ENCODE measurements around the gene TLE7. TPM values are rescaled to one million over a fixed set of nuclear protein-coding genes. Genes with fewer than 3 reads are reported as not detected.

TLE7 gene
- total RNA-seq, 1 experiment from 2014 or later, result not detected

DNA sequence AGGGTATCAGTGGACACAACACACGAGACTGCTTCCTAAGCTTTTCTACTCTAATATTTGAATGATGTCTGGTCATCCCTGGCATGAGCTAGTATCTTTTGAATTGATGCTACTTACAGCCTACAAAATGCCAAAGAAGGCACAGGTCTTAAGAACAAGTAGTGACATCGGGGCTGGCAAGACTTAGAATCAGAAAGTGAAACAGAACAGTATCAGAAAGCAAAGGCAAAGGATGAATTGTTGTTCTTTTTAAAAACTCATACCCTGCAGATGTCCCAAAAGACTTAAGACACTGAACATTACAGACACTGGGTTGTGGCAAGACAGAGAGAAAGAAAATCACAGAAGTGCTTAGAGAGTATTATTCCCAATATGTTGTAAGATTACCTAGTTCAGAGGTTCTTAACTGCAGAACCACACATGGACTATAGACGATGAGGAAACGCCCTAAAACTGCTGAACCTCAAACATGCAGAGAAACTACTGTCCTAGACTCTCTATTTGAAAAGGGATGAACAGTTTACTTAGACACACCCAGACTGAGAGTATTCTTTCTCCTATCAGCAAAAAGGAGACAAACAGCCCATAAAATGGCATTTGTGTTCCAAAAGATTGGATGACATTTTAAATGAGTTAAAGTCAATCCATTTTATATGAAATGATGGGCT, 34.7 kb upstream of the TLE7 start:
- Mint-ChIP-seq H3K4me3 (ENCODE audit: low read depth, unreplicated experiment) (no peak overlapping the region), H3K27ac (ENCODE audit: unreplicated experiment) (no peak overlapping the region), H3K36me3 (ENCODE audit: insufficient read depth, unreplicated experiment) (peaks cover 14% of the 10 kb centered on the region), H3K4me1 (ENCODE audit: low read depth, unreplicated experiment) (no peaks in the 10 kb centered on the region), H3K27me3 (ENCODE audit: unreplicated experiment) (no peaks in the 10 kb centered on the region), H3K9me3 (ENCODE audit: low read depth, unreplicated experiment) (peaks cover 3% of the 10 kb centered on the region)
- CTCF ChIA-PET, result no interaction called here
- BruUV-seq (replicated peaks), result no TSS peak
- TF ChIP-seq, protein P1, sequence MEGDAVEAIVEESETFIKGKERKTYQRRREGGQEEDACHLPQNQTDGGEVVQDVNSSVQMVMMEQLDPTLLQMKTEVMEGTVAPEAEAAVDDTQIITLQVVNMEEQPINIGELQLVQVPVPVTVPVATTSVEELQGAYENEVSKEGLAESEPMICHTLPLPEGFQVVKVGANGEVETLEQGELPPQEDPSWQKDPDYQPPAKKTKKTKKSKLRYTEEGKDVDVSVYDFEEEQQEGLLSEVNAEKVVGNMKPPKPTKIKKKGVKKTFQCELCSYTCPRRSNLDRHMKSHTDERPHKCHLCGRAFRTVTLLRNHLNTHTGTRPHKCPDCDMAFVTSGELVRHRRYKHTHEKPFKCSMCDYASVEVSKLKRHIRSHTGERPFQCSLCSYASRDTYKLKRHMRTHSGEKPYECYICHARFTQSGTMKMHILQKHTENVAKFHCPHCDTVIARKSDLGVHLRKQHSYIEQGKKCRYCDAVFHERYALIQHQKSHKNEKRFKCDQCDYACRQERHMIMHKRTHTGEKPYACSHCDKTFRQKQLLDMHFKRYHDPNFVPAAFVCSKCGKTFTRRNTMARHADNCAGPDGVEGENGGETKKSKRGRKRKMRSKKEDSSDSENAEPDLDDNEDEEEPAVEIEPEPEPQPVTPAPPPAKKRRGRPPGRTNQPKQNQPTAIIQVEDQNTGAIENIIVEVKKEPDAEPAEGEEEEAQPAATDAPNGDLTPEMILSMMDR (IDR thresholded peaks at IDR 0.05; ENCODE audit: unreplicated experiment), result no peak
- intact Hi-C loops (cut with micrococcal nuclease; ENCODE audit: unreplicated experiment), result no loop called here
- DNase-seq, result no peak

DNA sequence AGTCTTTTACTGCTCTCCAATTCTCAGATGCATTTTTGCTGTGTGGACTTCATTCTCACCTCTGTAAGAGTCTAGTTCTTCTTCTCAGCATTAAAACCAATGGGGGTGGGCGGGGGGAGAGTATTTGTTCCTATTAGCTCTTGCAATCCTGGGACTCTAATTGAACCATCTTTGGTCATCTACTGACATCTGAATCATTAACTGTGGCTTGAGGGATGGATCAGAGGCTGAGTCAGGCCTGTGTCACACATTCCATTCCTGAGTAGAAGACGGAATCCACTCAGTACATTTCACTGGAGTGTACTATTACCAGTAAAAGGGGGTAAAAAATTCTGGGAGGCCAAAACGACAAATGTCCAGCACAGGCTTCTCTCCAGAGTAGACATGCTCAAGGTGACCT, 33.0 kb upstream of the TLE7 start:
- H3K4me3 Mint-ChIP-seq (ENCODE audit: low read depth, unreplicated experiment), result no peak overlapping the region
- CTCF ChIA-PET, result no interaction called here
- no peaks in the 10 kb centered on the region for H3K4me1 Mint-ChIP-seq (ENCODE audit: low read depth, unreplicated experiment)
- no peak for DNase-seq
- no TSS peak for BruUV-seq (replicated peaks)
- TF ChIP-seq, protein P1 (IDR thresholded peaks at IDR 0.05; ENCODE audit: unreplicated experiment), result no peak
- H3K9me3 Mint-ChIP-seq (ENCODE audit: low read depth, unreplicated experiment), result peaks cover 3% of the 10 kb centered on the region
- no peaks in the 10 kb centered on the region for H3K27me3 Mint-ChIP-seq (ENCODE audit: unreplicated experiment)
- intact Hi-C loops (cut with micrococcal nuclease; ENCODE audit: unreplicated experiment), result no loop called here
- no peak overlapping the region for H3K27ac Mint-ChIP-seq (ENCODE audit: unreplicated experiment)
- H3K36me3 Mint-ChIP-seq (ENCODE audit: insufficient read depth, unreplicated experiment), result peaks cover 14% of the 10 kb centered on the region

DNA sequence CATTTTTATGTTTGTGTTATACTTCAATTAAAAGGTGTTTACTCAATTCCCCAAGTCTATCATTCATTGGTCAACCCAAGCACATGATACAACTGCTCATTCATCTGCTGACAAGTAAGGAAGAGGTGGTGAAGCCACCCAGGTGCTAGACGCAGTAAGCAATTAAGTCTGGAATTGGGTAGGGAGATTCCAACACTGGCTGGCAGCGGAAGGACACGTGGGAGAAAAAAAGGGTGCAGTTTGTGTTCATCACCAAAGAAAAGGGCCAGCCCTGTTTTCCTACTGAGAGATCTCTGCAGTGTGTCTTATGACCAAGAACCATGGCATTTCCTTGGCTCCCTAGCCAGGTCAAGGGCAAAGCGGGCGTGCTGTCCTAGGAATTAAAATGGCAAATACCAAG, 32.0 kb upstream of the TLE7 start:
- no peak for DNase-seq
- CTCF ChIA-PET, result no interaction called here
- Mint-ChIP-seq H3K4me3 (ENCODE audit: low read depth, unreplicated experiment) (no peak overlapping the region), H3K36me3 (ENCODE audit: insufficient read depth, unreplicated experiment) (peaks cover 14% of the 10 kb centered on the region), H3K4me1 (ENCODE audit: low read depth, unreplicated experiment) (no peaks in the 10 kb centered on the region), H3K9me3 (ENCODE audit: low read depth, unreplicated experiment) (peaks cover 3% of the 10 kb centered on the region), H3K27me3 (ENCODE audit: unreplicated experiment) (no peaks in the 10 kb centered on the region), H3K27ac (ENCODE audit: unreplicated experiment) (no peak overlapping the region)
- intact Hi-C loops (cut with micrococcal nuclease; ENCODE audit: unreplicated experiment), result no loop called here
- BruUV-seq (replicated peaks), result no TSS peak
- TF ChIP-seq, protein P1 (IDR thresholded peaks at IDR 0.05; ENCODE audit: unreplicated experiment), result no peak

DNA sequence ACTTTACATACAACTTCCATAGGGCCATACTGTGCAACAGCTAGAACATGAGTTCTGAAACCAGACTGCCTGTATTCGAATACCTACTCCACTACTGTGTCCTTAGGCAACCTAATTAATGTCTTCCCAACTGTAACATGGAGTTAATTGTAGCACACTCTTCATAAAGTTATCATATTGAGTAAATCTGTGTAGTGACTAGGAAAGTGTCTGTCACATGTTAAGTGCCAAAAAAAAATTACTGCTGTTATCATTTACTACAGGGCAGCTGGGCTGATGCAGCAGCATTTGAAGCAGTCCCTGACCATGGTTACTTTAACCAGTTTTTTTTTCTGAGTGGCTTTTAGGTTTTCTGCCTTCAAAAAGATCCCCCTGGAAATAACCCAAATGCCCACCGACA, 31.1 kb upstream of the TLE7 start:
- Mint-ChIP-seq H3K4me3 (ENCODE audit: low read depth, unreplicated experiment) (no peak overlapping the region), H3K4me1 (ENCODE audit: low read depth, unreplicated experiment) (no peaks in the 10 kb centered on the region), H3K36me3 (ENCODE audit: insufficient read depth, unreplicated experiment) (peaks cover 14% of the 10 kb centered on the region), H3K27ac (ENCODE audit: unreplicated experiment) (no peak overlapping the region), H3K9me3 (ENCODE audit: low read depth, unreplicated experiment) (peaks cover 3% of the 10 kb centered on the region), H3K27me3 (ENCODE audit: unreplicated experiment) (no peaks in the 10 kb centered on the region)
- CTCF ChIA-PET, result no interaction called here
- no TSS peak for BruUV-seq (replicated peaks)
- DNase-seq, result no peak
- TF ChIP-seq, protein P1 (IDR thresholded peaks at IDR 0.05; ENCODE audit: unreplicated experiment), result no peak
- intact Hi-C loops (cut with micrococcal nuclease; ENCODE audit: unreplicated experiment), result no loop called here
